Measurements from ENCODE around the gene ERVH48-1.
"Not testable (repeated sequence)": the region's sequence is repeated elsewhere in the genome, so short reads cannot be mapped to it uniquely, and the experiment has no call there.

The ERVH48-1 gene

GRCh38 chr21:42937960-42938605, 12.7 kb upstream of the ERVH48-1 start:
- Histone ChIP-seq H3K27ac (ENCODE audit: low read length) (peak overlapping the region; percentile 95), H3K4me1 (ENCODE audit: insufficient read depth, low read length) (peaks cover 24% of the 10 kb centered on the region), H3K9ac (ENCODE audit: low read depth, low read length) (peak overlapping the region; percentile 81; the same call in 1 of the 2 replicates), H3K27me3 (ENCODE audit: insufficient read depth, low read length) (no peaks in the 10 kb centered on the region), H3K9me3 (ENCODE audit: insufficient read depth, low read depth, low read length) (no peaks in the 10 kb centered on the region), H3K4me3 (ENCODE audit: low read length) (no peak overlapping the region), H3K36me3 (ENCODE audit: insufficient read depth, low read depth, low read length) (no peaks in the 10 kb centered on the region)

- H3K9me3 ChIP-seq (ENCODE audit: insufficient read depth, low read depth, low read length); H3K27me3 ChIP-seq (ENCODE audit: insufficient read depth, low read length); H3K36me3 ChIP-seq (ENCODE audit: insufficient read depth, low read depth, low read length): not testable (repeated sequence)
- 0 out of 2 replicates have a peak overlapping the region, but pooled peaks have one; percentile 27 for H3K4me3 ChIP-seq (ENCODE audit: low read length)
- H3K9ac ChIP-seq (ENCODE audit: low read depth, low read length) = peak overlapping the region; percentile 81; the same call in 1 of the 2 replicates
- peak overlapping the region; percentile 95 for H3K27ac ChIP-seq (ENCODE audit: low read length)
- peaks cover 24% of the 10 kb centered on the region for H3K4me1 ChIP-seq (ENCODE audit: insufficient read depth, low read length)
These were observed 11.9 kb upstream of the ERVH48-1 start for GRCh38 chr21:42937034-42937940.

- Histone ChIP-seq H3K9ac (ENCODE audit: low read depth, low read length) (peak overlapping the region; percentile 81; the same call in 1 of the 2 replicates), H3K4me1 (ENCODE audit: insufficient read depth, low read length) (peaks cover 24% of the 10 kb centered on the region)
- not testable (repeated sequence) for H3K27ac ChIP-seq (ENCODE audit: low read length)
These were observed 10.9 kb upstream of the ERVH48-1 start for GRCh38 chr21:42936360-42936759.

DNA sequence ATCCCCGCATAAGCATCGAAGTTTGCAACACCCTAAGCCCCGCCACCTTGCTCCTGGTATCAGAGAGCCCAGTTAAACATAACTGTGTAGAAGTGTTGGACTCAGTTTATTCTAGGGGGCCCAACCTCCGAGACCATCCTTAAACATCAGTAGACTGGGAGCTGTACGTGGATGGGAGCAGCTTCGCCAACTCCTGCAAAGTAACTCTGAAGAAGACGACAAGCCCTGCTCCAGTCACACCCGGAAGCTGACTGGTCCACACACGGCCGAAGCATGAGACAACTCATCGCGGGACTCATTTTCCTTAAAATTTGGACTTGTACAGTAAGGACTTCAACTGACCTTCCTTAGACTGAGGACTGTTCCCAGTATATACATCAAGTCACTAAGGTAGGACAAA, 8.5 kb upstream of the ERVH48-1 start:
- H3K4me3 ChIP-seq (ENCODE audit: low read length); H3K27me3 ChIP-seq (ENCODE audit: insufficient read depth, low read length); H3K9ac ChIP-seq (ENCODE audit: low read depth, low read length); H3K9me3 ChIP-seq (ENCODE audit: insufficient read depth, low read depth, low read length); H3K36me3 ChIP-seq (ENCODE audit: insufficient read depth, low read depth, low read length); H3K27ac ChIP-seq (ENCODE audit: low read length): not testable (repeated sequence)
- peaks cover 28% of the 10 kb centered on the region for H3K4me1 ChIP-seq (ENCODE audit: insufficient read depth, low read length)

More at GRCh38 chr21:42936360-42936759, 10.9 kb upstream of the ERVH48-1 start:
- not testable (repeated sequence) for H3K36me3 ChIP-seq (ENCODE audit: insufficient read depth, low read depth, low read length); H3K9me3 ChIP-seq (ENCODE audit: insufficient read depth, low read depth, low read length); H3K27me3 ChIP-seq (ENCODE audit: insufficient read depth, low read length); H3K4me3 ChIP-seq (ENCODE audit: low read length)

- Histone ChIP-seq H3K9ac (ENCODE audit: low read depth, low read length) (0 out of 2 replicates have a peak overlapping the region, but pooled peaks have one; percentile 7), H3K4me1 (ENCODE audit: insufficient read depth, low read length) (peaks cover 23% of the 10 kb centered on the region)
- H3K36me3 ChIP-seq (ENCODE audit: insufficient read depth, low read depth, low read length); H3K27ac ChIP-seq (ENCODE audit: low read length); H3K4me3 ChIP-seq (ENCODE audit: low read length); H3K9me3 ChIP-seq (ENCODE audit: insufficient read depth, low read depth, low read length); H3K27me3 ChIP-seq (ENCODE audit: insufficient read depth, low read length): not testable (repeated sequence)
These were observed 7.9 kb upstream of the ERVH48-1 start for GRCh38 chr21:42933137-42933970.

DNA sequence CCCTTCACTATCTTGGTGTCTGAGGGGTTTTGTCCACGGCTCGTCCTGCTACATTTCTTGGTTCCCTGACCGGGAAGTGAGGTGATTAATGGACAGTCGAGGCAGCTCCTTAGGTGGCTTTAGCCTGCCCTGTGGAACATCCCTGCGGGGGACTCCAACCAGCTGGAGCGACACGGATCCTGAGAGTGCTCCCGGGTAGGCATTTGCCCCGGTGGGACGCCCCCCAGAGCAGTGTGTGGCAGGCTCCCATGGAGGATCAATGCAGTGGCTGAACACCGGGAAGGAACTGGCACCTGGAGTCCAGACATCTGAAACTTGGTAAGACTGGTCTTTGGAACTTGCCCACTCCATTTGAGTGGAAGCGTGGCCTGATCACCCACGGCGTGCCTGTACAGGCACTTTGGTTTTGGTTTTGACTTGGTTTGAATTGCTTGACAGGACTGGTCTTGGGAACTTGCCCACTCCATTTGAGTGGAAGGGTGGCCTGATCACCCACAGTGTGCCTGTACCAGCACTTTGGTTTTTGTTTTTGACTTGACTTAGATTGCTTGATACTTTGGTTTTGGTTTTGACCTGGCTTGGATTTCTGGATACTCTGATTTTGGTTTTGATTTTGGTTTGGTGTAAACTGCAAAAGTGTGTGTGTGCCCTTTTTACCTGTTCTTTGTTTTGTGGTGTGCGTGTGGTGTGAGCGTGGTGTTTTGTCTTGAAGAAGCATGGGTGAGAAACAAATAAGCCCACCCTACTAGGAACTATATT, 7.1 kb upstream of the ERVH48-1 start:
- H3K36me3 ChIP-seq (ENCODE audit: insufficient read depth, low read depth, low read length); H3K9me3 ChIP-seq (ENCODE audit: insufficient read depth, low read depth, low read length); H3K4me3 ChIP-seq (ENCODE audit: low read length); H3K27me3 ChIP-seq (ENCODE audit: insufficient read depth, low read length); H3K27ac ChIP-seq (ENCODE audit: low read length): not testable (repeated sequence)
- 0 out of 2 replicates have a peak overlapping the region, but pooled peaks have one; percentile 7 for H3K9ac ChIP-seq (ENCODE audit: low read depth, low read length)
- H3K4me1 ChIP-seq (ENCODE audit: insufficient read depth, low read length) = peaks cover 19% of the 10 kb centered on the region

DNA sequence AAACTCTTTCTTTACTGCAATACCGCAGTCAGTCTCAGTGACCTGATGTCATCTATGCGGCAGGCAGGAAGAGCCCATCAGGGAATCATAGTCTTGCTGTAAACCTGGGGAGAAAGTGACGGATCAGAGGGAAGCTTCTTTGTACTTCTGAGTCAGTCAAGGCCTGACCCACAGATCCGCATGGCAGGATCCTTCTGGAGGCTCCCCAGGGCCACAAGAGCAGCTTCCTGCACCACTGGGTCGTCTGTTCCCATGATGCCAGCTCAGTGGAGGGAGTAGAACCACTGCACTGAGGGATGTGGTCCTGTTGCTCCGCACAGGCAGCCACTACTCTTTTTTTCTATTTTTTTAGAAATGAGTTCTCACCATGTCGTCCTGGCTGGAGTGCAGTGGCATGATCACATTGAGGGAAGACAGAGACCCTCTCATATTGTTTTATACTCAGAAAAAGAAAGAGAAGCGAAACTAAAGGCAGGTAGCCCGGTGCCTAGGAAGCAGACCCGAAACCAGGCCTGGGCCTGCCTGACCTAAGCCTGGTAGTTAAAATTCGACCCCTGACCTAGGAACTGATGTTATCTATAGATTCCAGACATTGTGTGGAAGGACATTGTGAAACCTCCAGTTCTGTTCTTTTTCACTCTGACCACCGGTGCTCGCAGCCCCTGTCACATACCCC, 6.3 kb upstream of the ERVH48-1 start:
- H3K27me3 ChIP-seq (ENCODE audit: insufficient read depth, low read length) = no peaks in the 10 kb centered on the region
- no peaks in the 10 kb centered on the region for H3K36me3 ChIP-seq (ENCODE audit: insufficient read depth, low read depth, low read length)
- H3K9me3 ChIP-seq (ENCODE audit: insufficient read depth, low read depth, low read length) = no peaks in the 10 kb centered on the region
- H3K27ac ChIP-seq (ENCODE audit: low read length) = no peak overlapping the region
- no peak overlapping the region; the same call in 1 of the 2 replicates for H3K9ac ChIP-seq (ENCODE audit: low read depth, low read length)
- no peak overlapping the region for H3K4me3 ChIP-seq (ENCODE audit: low read length)
- peaks cover 17% of the 10 kb centered on the region for H3K4me1 ChIP-seq (ENCODE audit: insufficient read depth, low read length)

GRCh38 chr21:42929969-42930368, 4.5 kb upstream of the ERVH48-1 start:
- no peaks in the 10 kb centered on the region for H3K36me3 ChIP-seq (ENCODE audit: insufficient read depth, low read depth, low read length)

GRCh38 chr21:42927474-42928200, 2.2 kb upstream of the ERVH48-1 start:
- peaks cover 23% of the 10 kb centered on the region for H3K4me1 ChIP-seq (ENCODE audit: insufficient read depth, low read length)
- H3K27ac ChIP-seq (ENCODE audit: low read length) = peak overlapping the region; percentile 83
- not testable (repeated sequence) for H3K9me3 ChIP-seq (ENCODE audit: insufficient read depth, low read depth, low read length); H3K27me3 ChIP-seq (ENCODE audit: insufficient read depth, low read length); H3K36me3 ChIP-seq (ENCODE audit: insufficient read depth, low read depth, low read length); H3K4me3 ChIP-seq (ENCODE audit: low read length)
- peak overlapping the region; percentile 45; the same call in 1 of the 2 replicates for H3K9ac ChIP-seq (ENCODE audit: low read depth, low read length)

More at GRCh38 chr21:42929969-42930368, 4.5 kb upstream of the ERVH48-1 start:
- Histone ChIP-seq H3K4me1 (ENCODE audit: insufficient read depth, low read length) (peaks cover 12% of the 10 kb centered on the region), H3K27me3 (ENCODE audit: insufficient read depth, low read length) (no peaks in the 10 kb centered on the region), H3K4me3 (ENCODE audit: low read length) (no peak overlapping the region), H3K9me3 (ENCODE audit: insufficient read depth, low read depth, low read length) (no peaks in the 10 kb centered on the region), H3K9ac (ENCODE audit: low read depth, low read length) (no peak overlapping the region), H3K27ac (ENCODE audit: low read length) (peak overlapping the region; percentile 49)

DNA sequence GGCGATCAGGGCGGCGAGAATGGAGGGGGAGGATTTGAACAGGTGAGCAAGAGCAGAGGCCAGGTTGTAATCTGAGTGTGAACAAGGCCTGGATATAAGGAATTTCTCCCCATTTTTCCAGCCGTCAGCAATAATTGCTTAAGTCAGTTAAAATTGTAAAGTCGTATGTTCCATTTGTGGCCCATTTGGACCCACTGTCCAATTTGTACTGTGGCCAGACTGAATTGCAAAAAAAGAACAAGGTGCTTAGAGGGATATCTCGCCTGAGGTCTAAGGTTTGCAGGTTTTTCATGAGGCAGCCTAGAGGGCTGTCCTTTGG, 1.0 kb downstream of the ERVH48-1 start:
- H3K36me3 ChIP-seq (ENCODE audit: insufficient read depth, low read depth, low read length) = no peaks in the 10 kb centered on the region
- no peaks in the 10 kb centered on the region for H3K9me3 ChIP-seq (ENCODE audit: insufficient read depth, low read depth, low read length)
- H3K27me3 ChIP-seq (ENCODE audit: insufficient read depth, low read length) = no peaks in the 10 kb centered on the region
- H3K4me3 ChIP-seq (ENCODE audit: low read length) = peak overlapping the region; percentile 28; the same call in 1 of the 2 replicates
- H3K27ac ChIP-seq (ENCODE audit: low read length) = peak overlapping the region; percentile 93
- H3K9ac ChIP-seq (ENCODE audit: low read depth, low read length) = peak overlapping the region; percentile 77; the same call in 1 of the 2 replicates
- peaks cover 18% of the 10 kb centered on the region; the same call in 1 of the 2 replicates for H3K4me1 ChIP-seq (ENCODE audit: insufficient read depth, low read length)

All from iPS-20b (cell line).